Stimulated activated CD8-positive, alpha-beta memory T cell treated with anti-CD3 and anti-CD28 coated beads, Interleukin-7, amount 100 ng/mL, for 1 hour (primary cell): ENCODE data around the gene RYR2.
"Not testable (repeated sequence)": the region's sequence is repeated elsewhere in the genome, so short reads cannot be mapped to it uniquely, and the experiment has no call there.

Experiments used
- DNase-seq, 2 donors: peaks; one replicate each; pipeline ENCODE4 v3.0.0-alpha.2; 2020; ENCODE audit warnings: low read depth in 2 of 2

Gene RYR2

GRCh38 chr1:237562242-237562823 lies 520.3 kb downstream of the RYR2 start:
- no peak for DNase-seq

GRCh38 chr1:237565236-237565635 lies 523.3 kb downstream of the RYR2 start:
- DNase-seq = no peak

GRCh38 chr1:237566581-237566980 lies 524.6 kb downstream of the RYR2 start:
- DNase-seq = no peak

GRCh38 chr1:237568955-237569354 lies 527.0 kb downstream of the RYR2 start:
- no peak for DNase-seq

GRCh38 chr1:237570530-237570929 lies 528.5 kb downstream of the RYR2 start:
- no peak for DNase-seq

GRCh38 chr1:237574536-237574935 lies 532.6 kb downstream of the RYR2 start:
- DNase-seq = no peak

- DNase-seq = no peak
Observed at GRCh38 chr1:237578540-237578939, 536.6 kb downstream of the RYR2 start.

GRCh38 chr1:237580726-237581125 lies 538.7 kb downstream of the RYR2 start:
- DNase-seq = no peak

GRCh38 chr1:237583270-237583669 lies 541.3 kb downstream of the RYR2 start:
- DNase-seq = no peak

GRCh38 chr1:237583756-237584155 lies 541.8 kb downstream of the RYR2 start:
- DNase-seq = no peak

- no peak for DNase-seq
Observed at GRCh38 chr1:237590386-237590785, 548.4 kb downstream of the RYR2 start.

GRCh38 chr1:237591353-237591752 lies 549.4 kb downstream of the RYR2 start:
- DNase-seq = no peak

GRCh38 chr1:237603036-237603568 lies 561.1 kb downstream of the RYR2 start:
- DNase-seq = not testable (repeated sequence)

- DNase-seq = no peak
Observed at GRCh38 chr1:237608433-237608832, 566.4 kb downstream of the RYR2 start.

- DNase-seq = no peak
Observed at GRCh38 chr1:237610157-237610556, 568.2 kb downstream of the RYR2 start.

- DNase-seq = no peak
Observed at GRCh38 chr1:237613984-237614383, 572.0 kb downstream of the RYR2 start.

- no peak for DNase-seq
Observed at GRCh38 chr1:237619553-237619952, 577.6 kb downstream of the RYR2 start.

GRCh38 chr1:237634922-237635321 lies 592.9 kb downstream of the RYR2 start:
- DNase-seq = no peak

- DNase-seq = no peak
Observed at GRCh38 chr1:237638555-237638954, 596.6 kb downstream of the RYR2 start.

- no peak for DNase-seq
Observed at GRCh38 chr1:237640011-237640671, 598.2 kb downstream of the RYR2 start.

GRCh38 chr1:237640966-237641365 lies 599.0 kb downstream of the RYR2 start:
- DNase-seq = no peak

GRCh38 chr1:237650809-237651208 lies 608.8 kb downstream of the RYR2 start:
- DNase-seq = no peak

GRCh38 chr1:237655778-237656177 lies 613.8 kb downstream of the RYR2 start:
- no peak for DNase-seq

- DNase-seq = no peak
Observed at GRCh38 chr1:237664348-237664747, 622.4 kb downstream of the RYR2 start.
